ENCODE data around the gene COL1A1. TPM values are rescaled to one million over a fixed set of nuclear protein-coding genes. Genes with fewer than 3 reads are reported as not detected.

Gene COL1A1
- total RNA-seq, 2 experiments from 2014 or later = 2.3 to 3.7 TPM

- ChIA-PET POLR2A (interaction anchor here (0.6 to 1.3 kb wide), 3 partner anchors 9 to 49 kb away, joined by 3 read pairs; no protein-coding TSS in a partner anchor), CTCF (interaction anchor here (1.0 to 2.1 kb wide), 3 partner anchors 20 to 63 kb away, joined by 3 to 9 read pairs (median 5); no protein-coding TSS in a partner anchor)
- H3K27ac Mint-ChIP-seq = no peak overlapping the region
Measured at GRCh38 chr17:50137042-50137441, 64.4 kb downstream of the COL1A1 start.

GRCh38 chr17:50136096-50136687, 65.2 kb downstream of the COL1A1 start:
- Mint-ChIP-seq H3K4me1 (ENCODE audit: low read depth) (peaks cover 31% of the 10 kb centered on the region), H3K27me3 (peaks cover 1% of the 10 kb centered on the region), H3K4me3 (no peak overlapping the region), H3K9me3 (no peaks in the 10 kb centered on the region), H3K27ac (peak overlapping the region; percentile 11), H3K36me3 (peaks cover 60% of the 10 kb centered on the region)
- intact Hi-C loops (cut with micrococcal nuclease) = no loop called here
- no peak for DNase-seq
- ChIA-PET CTCF (interaction anchor here (0.6 to 2.1 kb wide), 4 partner anchors 19 to 96 kb away, joined by 3 to 9 read pairs (median 4); no protein-coding TSS in a partner anchor), POLR2A (interaction anchor here (1.1 to 1.3 kb wide), 2 partner anchors 26 to 48 kb away, joined by 3 read pairs; no protein-coding TSS in a partner anchor)

More at GRCh38 chr17:50137042-50137441, 64.4 kb downstream of the COL1A1 start:
- Mint-ChIP-seq H3K36me3 (peaks cover 67% of the 10 kb centered on the region), H3K27me3 (no peaks in the 10 kb centered on the region), H3K4me3 (no peak overlapping the region), H3K4me1 (ENCODE audit: low read depth) (peaks cover 33% of the 10 kb centered on the region), H3K9me3 (no peaks in the 10 kb centered on the region)
- no peak for DNase-seq
- intact Hi-C loops (cut with micrococcal nuclease) = no loop called here

GRCh38 chr17:50135316-50136095, 65.9 kb downstream of the COL1A1 start:
- no peak for DNase-seq
- H3K4me3 Mint-ChIP-seq = no peak overlapping the region
- H3K4me1 Mint-ChIP-seq (ENCODE audit: low read depth) = peaks cover 31% of the 10 kb centered on the region
- no peak overlapping the region for H3K27ac Mint-ChIP-seq
- peaks cover 4% of the 10 kb centered on the region for H3K27me3 Mint-ChIP-seq
- intact Hi-C loops (cut with micrococcal nuclease) = no loop called here
- H3K36me3 Mint-ChIP-seq = peaks cover 56% of the 10 kb centered on the region
- H3K9me3 Mint-ChIP-seq = no peaks in the 10 kb centered on the region
- ChIA-PET CTCF (interaction anchor here (1.3 to 2.1 kb wide), 2 partner anchors 18 to 26 kb away, joined by 3 to 9 read pairs; no protein-coding TSS in a partner anchor), POLR2A (interaction anchor here (1.3 kb wide), 1 partner anchor 26 kb away, joined by 3 read pairs; no protein-coding TSS in a partner anchor)

GRCh38 chr17:50134206-50135110, 67.0 kb downstream of the COL1A1 start:
- Mint-ChIP-seq H3K27ac (no peak overlapping the region), H3K27me3 (peaks cover 6% of the 10 kb centered on the region), H3K36me3 (peaks cover 46% of the 10 kb centered on the region), H3K9me3 (no peaks in the 10 kb centered on the region), H3K4me3 (no peak overlapping the region), H3K4me1 (ENCODE audit: low read depth) (peaks cover 24% of the 10 kb centered on the region)
- DNase-seq = no peak
- intact Hi-C loops (cut with micrococcal nuclease) = no loop called here
- POLR2A ChIA-PET = no interaction called here
- CTCF ChIA-PET = interaction anchor here (0.7 kb wide), 1 partner anchor 20 kb away, joined by 4 read pairs; no protein-coding TSS in a partner anchor

- CTCF ChIA-PET = no interaction called here
- Mint-ChIP-seq H3K36me3 (peaks cover 38% of the 10 kb centered on the region), H3K4me3 (no peak overlapping the region), H3K27ac (no peak overlapping the region), H3K27me3 (peaks cover 6% of the 10 kb centered on the region), H3K4me1 (ENCODE audit: low read depth) (peaks cover 25% of the 10 kb centered on the region), H3K9me3 (no peaks in the 10 kb centered on the region)
- intact Hi-C loops (cut with micrococcal nuclease) = no loop called here
- no peak for DNase-seq
- POLR2A ChIA-PET = no interaction called here
Measured at GRCh38 chr17:50133769-50134099, 67.7 kb downstream of the COL1A1 start.

Other genes with a start within 250 kb of the COL1A1 start
- under 1 TPM; 0.52 to 0.87 TPM for gene DLX4, start 232.4 kb downstream of the COL1A1 start, total RNA-seq
- gene DLX3, start 206.4 kb downstream of the COL1A1 start, total RNA-seq = not detected
- gene ITGA3, start 145.5 kb downstream of the COL1A1 start, total RNA-seq = 10 to 100 TPM; 15.8 to 17.6 TPM
- gene PDK2, start 106.3 kb downstream of the COL1A1 start, total RNA-seq = 10 to 100 TPM; 13.3 to 14.6 TPM
- gene SAMD14, start 71.5 kb downstream of the COL1A1 start, total RNA-seq = 1 to 10 TPM; 3.4 to 3.7 TPM
- 10 to 100 TPM; 84.3 to 86.1 TPM for gene PPP1R9B, start 51.0 kb downstream of the COL1A1 start, total RNA-seq
- under 1 TPM in 1 of 2 experiments, not detected in 1; 0.59 TPM for gene SGCA, start 35.6 kb downstream of the COL1A1 start, total RNA-seq
- under 1 TPM in 1 of 2 experiments, not detected in 1; 0.07 TPM for gene TMEM92, start 72.8 kb upstream of the COL1A1 start, total RNA-seq
- gene XYLT2, start 144.5 kb upstream of the COL1A1 start, total RNA-seq = 10 to 100 TPM; 41.3 to 43.3 TPM
- gene MRPL27, start 171.6 kb upstream of the COL1A1 start, total RNA-seq = 10 to 100 TPM; 53.9 to 64.5 TPM
- gene EME1, start 171.6 kb upstream of the COL1A1 start, total RNA-seq = 10 to 100 TPM; 47.7 to 48.1 TPM
- gene LRRC59, start 195.9 kb upstream of the COL1A1 start, total RNA-seq = 10 to 100 TPM; 77.1 to 78.8 TPM
- 10 to 100 TPM; 20.1 to 23.6 TPM for gene ACSF2, start 224.6 kb upstream of the COL1A1 start, total RNA-seq